GM08714 (cell line): ENCODE results near the gene FRZB.

ENCODE experiments used
- H3K4me3 ChIP-seq: fragments of 200-500 bp; sonication (Bioruptor generic); 2 replicates; pipeline ENCODE4 v1.5.1; 2014; ENCODE audit warnings: mild to moderate bottlenecking, low read length, inconsistent platforms
- ZNF274 ChIP-seq: IDR thresholded peaks from 2 replicates; pipeline ENCODE4 v1.6.1; 2012; ENCODE audit warnings: mild to moderate bottlenecking, low read depth, low read length

FRZB gene

GRCh38 chr2:182868054-182868796 is 1.8 kb upstream of the FRZB start:
- H3K4me3 ChIP-seq = no peak overlapping the region
- TF ChIP-seq ZNF274 = no peak

DNA sequence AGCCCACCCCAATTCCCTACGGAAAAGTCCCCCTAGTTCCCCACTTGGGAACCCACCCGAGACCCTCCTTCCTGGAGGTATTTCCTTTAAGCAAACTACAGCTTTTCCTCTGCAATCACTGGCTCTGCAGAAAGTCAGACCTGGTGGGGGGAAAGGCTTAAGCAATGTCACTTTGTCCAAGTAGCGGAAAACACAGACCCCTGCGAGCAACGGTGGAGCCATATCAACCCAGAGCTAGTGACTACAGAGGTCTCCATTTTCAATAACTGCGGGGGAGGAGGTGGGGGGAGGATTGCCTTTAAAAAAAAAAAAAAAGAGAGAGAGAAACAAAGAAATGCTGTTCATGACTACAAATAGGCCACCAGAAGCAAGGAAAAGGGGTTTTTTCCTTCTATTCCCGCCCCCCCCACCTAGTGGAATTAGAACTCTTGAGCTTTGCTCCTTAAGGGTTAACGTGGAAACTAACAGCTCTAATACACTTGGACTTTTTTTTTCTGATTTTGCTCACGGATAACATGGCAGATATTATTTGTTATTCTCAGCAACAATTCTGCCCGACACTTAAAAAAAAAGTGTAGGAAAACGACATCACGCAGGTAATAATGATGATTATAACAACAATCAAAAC is 1.1 kb upstream of the FRZB start:
- TF ChIP-seq ZNF274 = no peak
- peak overlapping the region; percentile 40; the same call in 1 of the 2 replicates for H3K4me3 ChIP-seq

DNA sequence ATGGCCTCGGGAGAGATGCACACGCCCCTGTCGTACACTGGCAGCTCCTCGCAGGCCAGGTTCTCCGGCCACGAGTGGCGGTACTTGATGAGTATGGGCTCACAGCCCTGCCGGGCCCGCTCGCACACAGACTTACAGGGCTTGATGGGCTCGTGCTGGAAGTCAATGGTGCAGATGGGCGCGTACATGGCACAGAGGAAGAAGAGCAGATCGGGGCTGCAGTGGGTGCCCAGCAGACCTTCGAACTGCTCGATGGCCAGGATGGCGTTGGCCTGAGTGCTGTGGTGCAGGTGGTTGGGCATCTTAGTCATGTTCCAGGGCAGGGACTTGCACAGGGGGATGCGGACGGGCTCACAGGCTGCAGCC is 359 bp downstream of the FRZB start:
- no peak overlapping the region for H3K4me3 ChIP-seq
- no peak for TF ChIP-seq ZNF274

GRCh38 chr2:182864949-182865570 is 1.4 kb downstream of the FRZB start:
- H3K4me3 ChIP-seq = no peak overlapping the region
- no peak for TF ChIP-seq ZNF274

DNA sequence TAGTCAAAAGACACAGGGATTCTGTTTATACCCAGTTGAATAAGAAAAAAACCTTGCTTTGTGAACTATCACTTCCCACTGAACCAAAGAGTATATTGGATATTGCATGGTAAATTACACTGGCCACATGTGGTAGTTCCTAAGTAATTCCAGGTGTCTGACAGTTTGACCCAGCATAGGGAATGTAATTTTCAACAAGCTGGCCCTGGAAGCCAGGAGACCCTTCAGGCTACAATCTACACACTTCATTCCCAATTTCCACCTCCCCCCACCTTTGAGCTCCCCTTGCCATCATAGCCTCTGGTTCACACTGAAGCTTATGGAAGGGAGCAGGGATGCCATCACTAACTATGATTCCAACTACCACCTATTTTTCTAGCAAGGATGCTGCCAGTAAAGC is 2.8 kb downstream of the FRZB start:
- H3K4me3 ChIP-seq = no peak overlapping the region
- TF ChIP-seq ZNF274 = no peak

DNA sequence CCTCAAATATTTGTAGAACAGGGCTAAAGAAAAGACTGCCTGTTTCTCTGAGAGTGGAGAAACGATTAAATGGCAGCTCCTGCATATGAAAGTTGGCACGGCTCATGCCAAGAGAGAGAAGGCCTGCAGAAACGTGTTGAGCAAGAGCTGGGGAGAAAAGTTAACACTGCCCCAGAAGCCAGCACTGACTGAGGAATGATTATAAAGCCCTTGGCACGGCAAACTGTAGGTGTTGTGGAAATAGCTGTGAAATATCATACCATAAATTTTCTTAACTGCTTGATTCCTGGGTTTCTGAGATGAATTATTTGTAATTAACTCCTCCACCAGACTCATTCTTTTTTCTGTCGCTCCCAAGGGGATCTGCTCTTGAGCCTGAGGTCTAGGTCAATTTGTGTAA is 4.3 kb downstream of the FRZB start:
- no peak for TF ChIP-seq ZNF274
- no peak overlapping the region for H3K4me3 ChIP-seq

DNA sequence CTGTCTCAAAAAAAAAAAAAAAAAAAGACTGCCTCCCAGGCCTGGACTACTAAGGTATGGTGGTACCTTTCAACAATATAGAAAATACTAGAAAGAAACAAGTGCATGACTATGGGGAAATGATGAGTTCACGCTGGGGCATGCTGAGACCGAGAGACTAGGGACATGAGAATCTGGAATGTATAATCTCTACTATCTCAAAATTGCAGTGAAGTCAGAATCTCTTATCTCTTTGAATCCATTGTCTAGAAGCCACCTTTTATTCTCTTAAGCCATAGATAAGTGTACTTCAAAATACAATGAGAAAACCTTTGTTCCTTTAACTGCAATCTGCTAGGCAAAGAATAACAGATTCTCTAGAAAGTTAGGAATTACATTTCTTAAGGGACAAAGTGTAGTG is 5.6 kb downstream of the FRZB start:
- no peak for TF ChIP-seq ZNF274
- no peak overlapping the region for H3K4me3 ChIP-seq

GRCh38 chr2:182858671-182859070 is 7.8 kb downstream of the FRZB start:
- no peak for TF ChIP-seq ZNF274
- H3K4me3 ChIP-seq = no peak overlapping the region

DNA sequence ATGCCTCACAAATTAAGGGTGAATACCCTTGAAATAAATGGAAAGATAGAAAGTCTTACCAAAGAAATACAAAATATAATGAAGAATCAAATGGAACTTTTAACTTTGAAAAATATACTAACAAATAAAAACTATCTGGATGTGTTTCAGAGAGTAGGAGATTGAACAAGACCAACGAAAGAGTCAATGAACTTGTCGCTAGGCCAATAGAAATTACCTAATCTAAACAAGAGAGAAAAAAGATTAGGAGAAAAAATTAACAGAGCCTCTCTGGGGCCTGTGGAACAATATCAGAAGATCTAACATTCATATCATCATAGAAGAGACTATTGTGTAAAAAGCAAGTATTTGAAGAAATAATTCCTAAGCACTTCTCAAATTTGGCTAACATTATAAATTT is 11.1 kb downstream of the FRZB start:
- TF ChIP-seq ZNF274 = no peak
- no peak overlapping the region for H3K4me3 ChIP-seq

GRCh38 chr2:182854375-182855105 is 11.9 kb downstream of the FRZB start:
- no peak overlapping the region for H3K4me3 ChIP-seq
- no peak for TF ChIP-seq ZNF274

DNA sequence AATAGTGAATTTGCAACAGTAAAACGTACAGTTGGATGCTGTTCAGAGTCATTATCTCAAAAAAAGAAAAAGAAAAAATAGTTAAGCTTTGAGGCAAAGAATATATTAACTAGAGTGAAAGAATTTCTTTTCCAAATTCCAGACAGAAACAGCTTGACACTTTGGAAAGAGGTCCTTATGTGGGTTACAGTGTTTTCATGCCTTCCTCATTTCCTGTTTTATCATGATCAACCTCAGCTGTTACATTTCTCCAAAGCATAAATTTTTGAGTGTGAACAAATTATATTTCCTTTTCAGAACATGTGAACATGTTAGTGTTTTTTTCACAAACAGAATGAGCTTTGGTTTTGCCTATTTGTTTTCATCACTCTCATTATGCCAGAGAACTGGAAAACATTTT is 13.6 kb downstream of the FRZB start:
- no peak for TF ChIP-seq ZNF274
- H3K4me3 ChIP-seq = no peak overlapping the region

GRCh38 chr2:182852090-182852489 is 14.3 kb downstream of the FRZB start:
- no peak for TF ChIP-seq ZNF274
- H3K4me3 ChIP-seq = no peak overlapping the region

- TF ChIP-seq ZNF274 = no peak
- H3K4me3 ChIP-seq = no peak overlapping the region
Measured at GRCh38 chr2:182845794-182846417, 20.5 kb downstream of the FRZB start.

GRCh38 chr2:182836451-182836850 is 30.0 kb downstream of the FRZB start:
- H3K4me3 ChIP-seq = no peak overlapping the region
- TF ChIP-seq ZNF274 = no peak
